GM21737 (cell line): Measurements from ENCODE around the gene DNAL4.

ENCODE experiments used
- ATAC-seq: cut with Tn5 transposase; IDR thresholded peaks from one replicate; pipeline ENCODE4 v1.9.1; 2021; ENCODE audit warnings: mild to moderate bottlenecking, moderate library complexity; ENCODE audit not compliant: unreplicated experiment

DNAL4 gene

DNA sequence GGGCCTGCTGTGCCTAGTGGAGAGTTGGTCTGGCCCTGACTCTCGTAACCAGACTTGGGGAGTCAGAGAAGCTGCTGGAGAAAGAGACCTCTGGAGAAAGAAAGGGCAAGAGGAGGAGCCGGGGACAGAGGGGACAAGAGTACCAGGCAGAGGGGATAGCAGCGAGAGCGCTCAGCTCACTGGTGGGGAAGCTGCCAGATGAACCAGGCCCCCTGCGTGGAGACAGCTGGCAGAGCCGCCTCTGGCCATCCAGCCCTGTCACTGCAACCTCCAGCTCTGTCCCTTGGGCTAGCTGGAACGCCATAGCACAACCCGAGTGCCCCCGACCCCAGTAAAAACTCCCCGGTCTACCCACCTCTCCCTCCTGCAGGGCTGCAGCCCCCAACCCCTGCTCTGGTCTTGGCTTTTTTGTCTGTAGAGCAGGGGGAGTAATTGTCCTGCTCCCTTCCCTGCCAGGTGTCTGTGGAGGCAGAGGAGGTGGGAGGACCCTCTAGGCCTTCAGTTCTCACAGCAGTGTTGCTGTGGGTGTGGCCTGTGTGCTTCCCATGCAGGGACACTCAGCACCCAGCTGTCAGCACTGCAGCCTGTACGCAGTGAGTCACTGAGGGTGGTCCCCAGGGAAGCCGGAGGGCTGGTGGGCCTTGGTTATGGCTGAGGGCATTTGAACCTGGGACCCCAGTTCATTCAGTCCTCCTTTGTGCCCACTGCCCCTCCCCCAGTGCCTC is 33.3 kb downstream of the DNAL4 start:
- no peak for ATAC-seq

DNA sequence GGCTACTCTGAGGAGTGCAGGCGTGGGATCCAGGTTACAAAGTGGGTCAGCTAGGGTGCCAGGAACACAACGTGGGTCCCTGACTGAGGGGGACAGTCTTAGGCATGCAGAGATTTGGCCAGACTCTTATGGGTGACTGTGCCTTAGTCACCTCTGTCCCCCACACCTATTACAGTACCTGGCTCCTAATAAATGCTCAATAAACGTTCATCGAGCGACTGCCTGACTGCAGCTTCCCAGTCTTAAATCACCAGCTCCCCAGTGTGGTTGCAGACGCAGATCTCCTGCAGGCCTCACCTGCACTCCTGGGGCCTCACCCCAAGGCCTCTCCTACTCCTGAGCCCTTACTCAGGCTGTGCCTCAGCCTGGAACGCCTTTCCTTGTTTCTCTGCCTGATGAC is 34.9 kb downstream of the DNAL4 start:
- ATAC-seq, result no peak

DNA sequence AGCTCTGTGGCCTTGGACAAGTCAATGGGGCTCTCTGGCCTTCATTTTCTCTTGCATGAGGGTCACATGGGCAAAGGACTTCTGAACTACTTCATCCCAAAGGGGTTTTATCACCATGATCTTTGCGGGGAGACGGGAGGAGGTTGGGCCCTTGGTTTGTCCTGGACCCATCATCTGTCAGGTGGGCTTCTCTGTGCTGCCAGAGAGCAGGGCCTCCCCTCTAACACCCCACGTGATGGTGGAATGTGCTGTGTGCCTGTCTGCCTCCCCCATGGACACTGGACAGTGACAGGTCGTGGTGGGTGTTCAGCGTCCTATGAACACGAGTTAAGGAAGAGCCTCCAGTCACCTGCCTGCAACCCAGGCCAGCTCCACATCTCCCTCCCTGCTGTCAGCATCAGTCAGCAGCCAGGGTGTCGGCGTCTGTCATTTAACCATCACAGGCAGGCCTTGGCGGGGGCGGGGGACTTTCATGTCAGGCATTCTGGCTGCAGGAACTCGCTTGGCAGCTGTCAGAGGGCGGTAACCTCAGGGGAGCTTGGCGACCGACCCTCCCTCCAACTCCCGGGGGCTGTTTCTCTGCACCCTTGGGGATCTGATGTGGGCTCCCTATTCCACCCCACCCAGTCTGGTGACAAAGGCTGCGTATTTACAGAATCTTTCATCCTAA is 35.5 kb downstream of the DNAL4 start:
- ATAC-seq, result no peak

DNA sequence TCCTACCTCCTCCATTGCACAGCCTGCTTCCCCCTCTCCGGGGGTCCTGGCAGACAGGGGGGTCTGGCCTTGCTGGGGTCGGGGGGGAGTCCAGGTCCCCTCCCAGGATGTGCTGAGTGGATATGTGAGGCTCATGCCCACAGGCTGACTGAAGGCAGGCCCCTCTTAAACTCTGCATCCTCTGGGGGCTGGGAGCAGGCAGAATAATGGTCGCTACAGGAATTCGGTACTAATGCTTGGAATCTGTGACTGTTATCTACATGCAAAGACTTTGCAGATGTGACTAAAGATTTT is 36.5 kb downstream of the DNAL4 start:
- ATAC-seq, result no peak

DNA sequence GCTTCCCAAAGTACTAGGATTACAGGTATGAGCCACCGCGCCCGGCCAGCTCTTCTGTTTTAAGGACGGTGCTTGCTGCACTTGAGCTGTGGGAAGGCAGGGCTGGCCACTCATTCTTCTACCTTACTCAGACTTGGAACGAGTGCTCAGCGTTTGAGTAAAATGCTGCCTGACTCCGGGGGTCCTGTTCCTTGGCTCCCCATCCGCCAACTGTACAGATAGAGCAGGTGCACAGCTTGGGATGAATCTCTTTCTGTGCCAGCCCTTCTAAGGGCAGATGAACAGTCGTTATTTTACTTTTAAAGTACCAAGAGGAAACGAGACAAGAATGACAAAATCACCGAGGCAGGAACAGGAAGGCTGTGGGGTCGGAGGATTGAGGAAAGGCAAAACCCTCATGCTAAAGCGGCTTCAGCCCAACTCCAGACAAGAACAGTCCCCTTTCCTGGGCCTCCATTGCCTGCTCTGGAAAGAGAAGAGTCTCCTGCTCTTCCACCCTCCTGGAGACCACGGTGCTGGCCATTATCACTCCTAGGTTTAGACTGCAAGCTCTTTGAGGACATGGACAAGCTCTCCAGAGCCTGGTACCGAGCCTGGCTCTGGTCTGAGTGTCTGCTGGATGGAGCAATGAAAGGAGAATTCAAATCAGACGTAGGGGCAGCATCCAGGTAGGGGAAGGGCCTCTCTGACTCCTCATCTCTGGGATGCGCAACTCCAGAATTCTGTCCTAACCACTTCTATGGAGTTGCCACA is 37.1 kb downstream of the DNAL4 start:
- no peak for ATAC-seq

DNA sequence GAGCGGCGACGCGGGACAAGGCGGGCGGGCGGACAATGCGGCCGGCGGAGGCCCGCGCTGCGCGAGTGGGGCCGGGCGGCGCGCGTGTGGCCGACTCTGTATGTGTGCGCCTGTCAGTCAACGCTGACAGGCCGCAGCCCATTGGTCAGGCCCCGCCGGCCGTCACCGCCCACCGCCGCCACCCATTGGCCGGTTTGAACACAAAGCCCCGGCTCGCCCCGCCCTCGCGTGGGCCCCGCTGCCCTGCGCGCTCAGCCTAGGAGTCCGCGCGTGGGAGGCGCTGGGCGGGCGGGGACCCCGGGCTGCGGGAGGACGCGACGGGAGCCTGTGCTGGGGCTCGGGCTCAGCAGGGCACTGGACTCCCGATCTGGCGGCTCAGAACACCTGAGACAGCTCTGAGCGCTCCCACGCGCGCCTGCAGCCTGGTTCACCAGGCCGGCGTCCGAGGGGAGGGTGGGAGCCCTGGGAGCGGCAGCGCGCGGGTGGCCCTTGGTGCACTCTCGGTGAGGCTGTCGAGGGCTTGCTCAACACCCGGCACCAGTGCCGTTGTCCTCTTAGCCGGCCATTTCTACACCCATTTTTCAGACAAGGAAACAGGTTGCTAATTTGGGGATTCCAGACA is 37.9 kb downstream of the DNAL4 start, which contains the start of gene SUN2:
Gene SUN2 (minus strand): TSS at position 88 of the 622 bp plus-strand sequence. CDS start 3,370 bp downstream, outside the sequence.
- ATAC-seq, result peak; percentile 48

DNA sequence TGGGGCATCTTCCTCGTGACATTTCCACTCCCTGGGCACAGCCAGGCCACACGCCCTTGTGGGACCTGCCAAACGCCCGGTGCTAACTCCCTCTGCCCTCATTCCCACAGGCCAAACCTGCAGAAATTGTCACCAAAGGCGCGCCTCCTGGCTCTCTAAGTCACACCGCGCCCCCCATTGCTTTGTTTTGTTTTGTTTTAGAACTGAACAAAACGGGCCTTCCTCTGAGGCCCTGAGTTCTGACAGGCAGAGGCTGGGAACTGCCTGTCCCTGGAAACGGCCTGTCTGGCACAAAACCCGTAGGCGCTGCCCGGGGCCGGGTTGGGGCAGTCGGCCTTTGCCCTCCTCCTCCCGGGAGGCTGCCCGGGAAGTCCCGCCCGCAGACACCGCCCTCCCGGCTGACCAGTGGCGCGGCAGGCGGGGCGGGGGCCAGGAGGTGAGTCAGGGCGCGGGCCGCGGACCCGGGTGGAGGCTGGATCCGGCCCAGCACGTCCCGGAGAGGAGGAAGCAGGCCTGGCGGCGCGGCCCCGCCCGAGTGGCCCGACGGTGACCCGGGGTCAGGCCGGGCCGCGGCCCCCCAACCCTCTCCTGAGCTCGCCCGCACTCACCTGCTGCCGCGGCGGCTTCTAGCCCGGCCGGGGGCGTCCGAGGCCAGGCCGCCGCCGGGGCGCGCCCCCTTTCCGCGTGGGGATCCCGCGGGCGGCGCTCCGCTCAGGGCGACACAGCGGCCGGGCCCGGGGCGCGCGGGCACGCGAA is 38.6 kb downstream of the DNAL4 start:
- peak; percentile 28 for ATAC-seq

DNA sequence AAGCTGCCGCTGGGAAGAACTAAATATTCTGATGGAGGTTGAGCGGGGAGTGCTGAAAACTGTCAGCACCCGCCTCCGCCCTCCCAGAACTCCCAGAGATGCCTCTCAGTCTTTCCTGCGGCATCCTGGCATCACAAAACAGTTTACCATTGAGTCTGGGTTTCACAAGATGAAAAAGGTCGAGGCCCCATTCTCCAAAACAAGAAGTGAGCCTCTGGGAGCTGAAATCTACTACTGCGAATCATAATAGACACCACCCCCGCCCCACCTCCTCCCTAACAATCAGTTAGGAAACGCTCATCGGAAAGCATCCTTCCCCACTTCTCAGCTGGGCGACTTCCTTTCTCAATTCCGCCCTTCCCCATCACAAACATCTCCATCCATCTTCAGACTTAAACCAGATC is 39.2 kb downstream of the DNAL4 start:
- ATAC-seq, result no peak

DNA sequence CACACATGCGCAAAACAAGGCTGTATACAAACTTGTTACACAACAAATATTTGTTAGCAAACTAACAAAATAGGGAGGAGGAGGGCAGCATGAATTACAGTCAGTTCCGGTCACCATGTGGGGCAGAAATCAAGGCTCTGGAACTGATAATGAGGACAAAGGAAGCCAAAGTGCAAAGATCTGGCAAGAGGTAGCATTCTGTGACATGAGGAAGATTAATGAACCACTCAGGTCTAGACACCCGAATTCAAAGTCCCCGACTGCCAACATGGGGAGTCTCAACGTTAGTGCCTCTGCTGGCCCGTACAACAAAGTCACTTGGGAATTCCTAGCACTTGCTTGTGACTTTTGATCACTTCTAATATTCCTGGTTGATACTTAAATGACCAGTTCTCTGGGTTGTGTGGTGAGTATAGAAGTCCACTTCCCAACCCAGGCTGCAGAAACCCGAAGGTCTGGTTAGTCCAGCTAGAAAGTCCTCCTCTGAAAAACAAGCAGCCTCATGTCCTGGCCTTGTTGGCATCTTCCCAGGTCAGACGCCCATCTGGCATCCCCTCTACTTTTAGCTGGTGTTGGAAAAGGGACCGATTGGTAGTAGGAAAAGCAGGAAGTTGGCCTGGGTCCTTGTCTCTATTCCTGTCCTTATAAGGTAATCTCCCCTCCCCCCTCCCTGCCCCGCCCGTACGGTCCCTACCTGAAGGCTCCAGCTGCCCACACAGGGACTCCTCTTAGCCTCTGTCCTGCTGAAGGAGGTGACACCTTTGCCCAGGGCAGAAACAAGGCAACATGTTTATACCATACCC is 39.8 kb downstream of the DNAL4 start:
- no peak for ATAC-seq

DNA sequence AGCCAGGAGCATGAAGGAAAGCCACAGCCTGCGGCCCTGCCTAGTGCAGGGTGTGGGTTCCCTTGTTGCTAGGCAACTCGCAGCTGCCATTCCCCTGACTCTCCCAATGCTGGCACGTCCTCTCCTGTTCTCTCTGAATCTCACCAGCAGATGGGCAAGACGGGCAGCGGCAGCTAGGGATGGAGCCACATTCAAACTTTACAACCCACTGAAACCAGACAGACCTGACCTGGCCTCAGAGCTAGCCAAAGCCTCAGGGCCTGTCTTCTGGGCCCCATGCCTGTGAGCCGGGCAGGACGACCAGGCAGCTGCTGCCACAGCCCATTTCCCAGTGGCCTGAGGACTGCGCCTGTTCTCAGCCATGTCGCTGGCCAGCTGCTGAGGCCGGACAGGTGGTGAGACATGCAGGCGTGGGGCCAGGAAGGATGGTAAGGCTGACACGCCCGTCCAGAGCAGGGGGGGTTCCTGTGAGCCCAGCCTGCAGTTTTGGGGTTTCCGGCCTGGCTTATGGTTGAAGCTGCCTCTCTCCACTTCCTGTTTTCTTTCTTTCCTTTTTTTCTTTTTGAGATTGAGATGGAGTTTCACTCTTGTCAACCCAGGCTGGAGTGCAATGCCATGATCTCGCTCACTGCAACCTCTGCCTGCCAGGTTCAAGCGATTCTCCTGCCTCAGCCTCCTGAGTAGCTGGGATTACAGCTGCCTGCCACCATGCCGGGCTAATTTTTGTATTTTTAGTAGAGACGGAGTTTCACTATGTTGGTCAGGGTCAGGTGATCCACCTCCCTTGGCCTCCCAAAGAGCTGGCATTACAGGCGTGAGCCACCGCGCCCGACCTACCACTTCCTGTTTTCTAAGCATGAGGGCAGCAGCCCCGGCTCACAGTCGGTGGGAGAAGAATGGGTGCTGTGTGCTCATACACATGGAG is 42.3 kb downstream of the DNAL4 start:
- peak; percentile 37 for ATAC-seq

DNA sequence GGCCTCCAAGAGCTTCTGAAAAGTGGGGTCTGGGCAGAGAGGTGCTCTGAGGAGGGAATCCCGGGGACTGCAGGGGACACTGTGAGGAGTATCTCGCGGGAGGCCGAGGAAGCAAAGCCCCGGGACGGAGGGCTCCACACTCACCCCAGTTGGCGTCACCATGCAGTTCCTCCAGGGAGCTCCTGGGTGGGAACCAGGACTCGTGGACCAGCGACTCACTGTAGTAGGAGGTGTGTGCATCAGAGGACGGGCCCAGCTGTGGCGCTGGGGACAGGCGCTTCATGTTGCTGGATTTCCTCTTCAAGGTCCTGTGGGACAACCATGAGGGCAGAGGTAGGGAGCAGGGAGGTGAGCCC is 42.9 kb downstream of the DNAL4 start:
- no peak for ATAC-seq

DNA sequence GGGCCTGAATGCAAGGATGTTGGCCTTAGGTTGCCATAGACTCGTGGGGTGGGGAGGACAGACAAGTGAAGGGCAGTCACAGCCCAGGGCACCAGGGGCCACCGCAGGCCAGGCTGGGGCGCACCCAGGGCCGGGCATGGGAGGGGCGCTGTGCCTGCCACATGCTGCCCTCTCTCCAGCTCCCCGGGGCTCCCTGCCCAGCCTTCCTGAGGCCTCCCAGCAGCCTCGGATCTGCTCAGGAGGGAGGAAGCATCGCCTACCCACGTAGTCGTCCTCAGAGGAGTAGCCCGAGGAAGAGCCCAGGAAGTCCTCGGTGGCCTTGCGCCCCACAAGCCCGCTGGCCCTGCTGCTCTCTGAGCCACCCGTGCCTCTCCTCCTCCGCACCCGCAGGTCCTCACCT is 43.3 kb downstream of the DNAL4 start:
- ATAC-seq, result no peak

DNA sequence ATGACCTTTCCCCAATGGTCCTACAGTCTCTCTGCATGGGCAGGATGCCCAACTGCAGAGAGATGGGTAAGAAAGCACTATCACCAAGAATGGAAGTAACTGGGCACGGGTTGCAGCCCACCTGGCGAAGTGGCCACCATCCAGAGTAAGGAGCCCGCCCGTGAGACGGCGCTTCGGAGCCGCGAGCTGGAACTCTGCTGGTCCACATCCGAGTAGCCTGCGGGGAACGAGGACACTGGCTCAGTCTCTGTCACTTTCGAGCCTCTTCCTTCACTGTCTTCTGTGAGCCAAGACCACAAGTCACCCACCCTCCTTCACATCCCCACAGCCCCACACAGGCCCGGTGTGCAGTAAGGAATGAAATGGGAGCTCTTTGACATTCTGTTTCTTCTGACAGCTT is 43.8 kb downstream of the DNAL4 start:
- ATAC-seq, result no peak

DNA sequence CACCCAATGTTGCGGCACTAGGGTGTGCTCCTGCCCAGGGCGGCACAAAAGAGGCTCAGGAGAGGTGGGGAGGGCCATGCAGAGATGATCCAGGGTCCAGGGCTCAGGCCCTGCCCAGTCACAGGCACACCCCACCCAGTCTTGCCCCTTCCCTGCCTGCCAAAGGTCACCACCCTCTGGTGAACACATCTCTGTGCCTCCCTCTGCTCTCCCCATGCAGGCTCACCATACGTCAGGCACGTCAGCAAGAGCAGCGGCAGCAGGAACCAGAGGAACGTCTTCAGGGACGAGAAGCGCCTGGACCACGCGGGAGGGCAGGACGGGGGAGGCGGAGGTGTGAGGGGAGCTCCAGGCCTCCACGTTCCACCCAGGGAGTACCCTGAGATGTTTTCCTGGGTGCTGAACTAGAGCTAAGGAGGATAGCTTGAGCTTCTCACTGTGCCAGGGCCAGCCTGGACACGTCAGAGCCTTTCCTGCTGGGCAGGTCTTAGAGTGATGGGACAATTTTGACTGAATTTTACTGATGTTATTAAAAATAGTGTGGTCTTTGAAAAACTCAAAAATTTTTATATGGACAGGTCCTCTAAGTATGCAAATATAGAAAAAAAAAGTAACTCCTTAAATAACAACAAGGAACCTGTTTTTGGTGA is 45.3 kb downstream of the DNAL4 start:
- no peak for ATAC-seq

DNA sequence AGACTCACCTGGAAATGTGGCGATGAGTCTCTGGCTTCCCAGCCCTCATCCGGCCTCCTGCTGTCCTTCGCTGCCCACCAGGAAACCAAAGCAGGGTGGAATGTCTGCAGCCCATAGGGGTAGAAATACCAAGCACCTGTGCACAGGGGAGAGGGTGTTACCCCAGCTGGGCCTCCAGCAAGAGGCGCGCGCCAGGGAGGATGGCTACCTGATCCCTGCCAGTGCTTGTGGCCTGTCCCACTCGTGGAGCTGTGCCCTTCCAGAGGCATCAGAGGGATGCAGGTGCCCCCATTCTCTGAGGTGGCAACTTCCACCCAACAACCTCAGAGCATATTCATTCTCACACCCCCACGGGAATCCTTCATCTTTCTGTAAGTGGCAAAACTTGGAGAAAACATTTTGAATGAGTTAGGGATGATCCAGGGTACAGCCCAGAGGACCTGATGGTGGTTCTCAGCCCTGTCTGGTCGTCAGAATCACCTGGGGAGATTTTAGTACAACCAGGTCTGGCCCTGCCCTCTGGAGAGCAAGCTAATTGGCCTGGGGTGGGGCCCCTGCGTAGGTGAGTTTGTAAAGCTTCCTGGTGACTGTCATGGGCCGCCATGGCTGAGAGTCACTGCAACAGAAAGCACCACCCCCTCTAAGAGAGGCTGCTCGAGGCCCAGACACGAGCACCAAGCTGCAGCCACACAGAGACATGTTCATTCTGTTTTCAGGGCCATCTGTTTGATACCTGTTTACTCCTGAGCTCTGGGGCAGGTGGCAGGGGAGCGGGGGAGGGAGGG is 48.1 kb downstream of the DNAL4 start:
- no peak for ATAC-seq

DNA sequence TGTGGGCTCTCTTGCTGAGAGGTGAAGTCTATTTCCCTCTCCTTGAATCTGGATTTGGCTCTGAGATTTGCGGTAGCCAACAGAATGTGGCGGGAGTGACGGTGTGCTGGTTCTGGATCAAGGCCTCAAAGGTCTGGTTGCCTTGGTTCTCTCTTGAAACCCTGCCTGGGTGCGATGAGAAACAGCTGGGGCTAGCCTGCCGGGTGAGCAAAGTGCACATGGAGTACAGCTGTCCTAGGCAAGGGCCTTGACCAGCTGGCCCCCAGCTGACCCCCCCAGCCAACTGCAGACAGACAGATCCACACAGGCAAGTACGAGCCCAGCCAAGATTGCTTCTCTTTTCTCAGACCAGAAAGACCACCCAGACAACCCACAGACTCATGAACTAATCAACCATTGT is 49.0 kb downstream of the DNAL4 start:
- no peak for ATAC-seq

DNA sequence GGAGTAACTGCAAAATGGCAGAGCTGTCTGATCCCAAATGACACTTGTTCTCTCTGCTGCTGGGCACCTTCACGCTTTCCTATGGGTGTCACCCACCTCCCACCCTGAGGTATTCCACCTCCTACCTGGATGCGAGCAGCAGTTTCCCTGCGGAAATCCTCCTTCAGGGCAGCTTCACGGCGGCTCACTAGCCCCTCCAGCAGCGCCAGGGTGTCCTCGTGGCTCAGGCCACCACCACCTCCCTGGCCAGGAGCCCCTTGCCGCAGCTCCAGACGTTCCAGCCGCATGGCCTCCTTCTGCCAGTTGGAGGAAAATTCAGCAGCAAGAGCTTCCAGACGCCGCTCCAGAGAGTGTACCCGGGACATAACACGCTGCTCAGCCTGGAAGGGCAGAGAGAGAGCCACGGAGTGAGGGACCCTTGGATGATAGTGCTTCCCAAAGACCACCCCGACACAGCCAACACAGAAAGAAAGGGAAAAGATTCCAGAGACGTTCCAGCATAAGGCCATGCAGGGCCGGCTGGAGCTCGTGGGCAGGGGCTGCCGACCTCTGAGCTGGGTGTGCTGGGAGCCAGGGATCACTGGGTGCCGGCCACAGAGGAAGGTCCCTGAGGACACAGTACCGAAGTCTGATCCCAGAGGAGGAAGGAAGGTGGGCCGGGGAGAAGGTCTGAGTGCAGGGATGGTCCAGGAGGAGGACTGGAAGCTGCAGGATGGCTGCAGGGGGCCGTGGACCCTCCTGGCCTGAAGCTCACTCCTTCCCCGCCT is 51.6 kb downstream of the DNAL4 start:
- ATAC-seq, result no peak
